Muscle layer of duodenum (tissue), 2 donors: ENCODE data around the gene UBE3B.
"Not testable (repeated sequence)": the region's sequence is repeated elsewhere in the genome, so short reads cannot be mapped to it uniquely, and the experiment has no call there.

Source experiments
- H3K27ac ChIP-seq: one replicate; pipeline ENCODE4 v1.7.0; 2013; ENCODE audit warnings: mild to moderate bottlenecking, low read length
- H3K27me3 ChIP-seq: one replicate; pipeline ENCODE4 v1.7.0; 2013; ENCODE audit warnings: low read depth, mild to moderate bottlenecking, control low read depth, low read length
- H3K36me3 ChIP-seq, 2 donors: one replicate each; pipeline ENCODE4 v1.7.0; 2013; ENCODE audit warnings: low read length in 2 of 2, control low read depth in 1 of 2, mild to moderate bottlenecking in 1 of 2; ENCODE audit not compliant: insufficient read depth in 2 of 2, control insufficient read depth in 1 of 2
- H3K4me1 ChIP-seq, 2 donors: one replicate each; pipeline ENCODE4 v1.7.0; 2013; ENCODE audit warnings: low read length in 2 of 2, mild to moderate bottlenecking in 2 of 2, control low read depth in 1 of 2, moderate library complexity in 1 of 2; ENCODE audit not compliant: insufficient read depth in 2 of 2, control insufficient read depth in 1 of 2
- H3K4me3 ChIP-seq, 2 donors: one replicate each; pipeline ENCODE4 v1.7.0; 2013; ENCODE audit warnings: low read length in 2 of 2, low read depth in 1 of 2, mild to moderate bottlenecking in 1 of 2
- H3K9me3 ChIP-seq, 2 donors: one replicate each; pipeline ENCODE4 v1.7.0; 2013; ENCODE audit warnings: low read length in 2 of 2, control low read depth in 1 of 2, mild to moderate bottlenecking in 1 of 2; ENCODE audit not compliant: control insufficient read depth in 1 of 2
- donor health status: healthy.

Gene UBE3B

GRCh38 chr12:109463756-109464155 lies 13.7 kb upstream of the UBE3B start:
- Histone ChIP-seq H3K4me3 (peak overlapping the region in 1 of 2 donors; percentile 50), H3K9me3 (no peaks in the 10 kb centered on the region), H3K36me3 (peaks cover 27 to 36% of the 10 kb centered on the region in 2 donors), H3K27me3 (no peaks in the 10 kb centered on the region), H3K27ac (peak overlapping the region; percentile 98), H3K4me1 (peaks cover 59 to 87% of the 10 kb centered on the region in 2 donors)

GRCh38 chr12:109464642-109465351 lies 12.6 kb upstream of the UBE3B start:
- Histone ChIP-seq H3K27ac (peak overlapping the region; percentile 98), H3K36me3 (peaks cover 31 to 42% of the 10 kb centered on the region in 2 donors), H3K4me3 (peak overlapping the region in 1 of 2 donors; percentile 5), H3K27me3 (no peaks in the 10 kb centered on the region), H3K9me3 (no peaks in the 10 kb centered on the region), H3K4me1 (peaks cover 56 to 83% of the 10 kb centered on the region in 2 donors)

- no peaks in the 10 kb centered on the region for H3K9me3 ChIP-seq
- peak overlapping the region; percentile 98 for H3K27ac ChIP-seq
- peaks cover 25 to 36% of the 10 kb centered on the region in 2 donors for H3K36me3 ChIP-seq
- no peaks in the 10 kb centered on the region for H3K27me3 ChIP-seq
- H3K4me1 ChIP-seq: peaks cover 44 to 67% of the 10 kb centered on the region in 2 donors
- peak overlapping the region in 1 of 2 donors; percentile 0 for H3K4me3 ChIP-seq
Observed at GRCh38 chr12:109466305-109466704, 11.1 kb upstream of the UBE3B start.

- H3K9me3 ChIP-seq: no peaks in the 10 kb centered on the region
- peak overlapping the region in 1 of 2 donors; percentile 0 for H3K4me3 ChIP-seq
- peak overlapping the region; percentile 98 for H3K27ac ChIP-seq
- peaks cover 39 to 62% of the 10 kb centered on the region in 2 donors for H3K4me1 ChIP-seq
- peaks cover 25 to 33% of the 10 kb centered on the region in 2 donors for H3K36me3 ChIP-seq
- no peaks in the 10 kb centered on the region for H3K27me3 ChIP-seq
Observed at GRCh38 chr12:109466821-109467220, 10.6 kb upstream of the UBE3B start.

GRCh38 chr12:109467978-109468676 lies 9.3 kb upstream of the UBE3B start:
- H3K36me3 ChIP-seq: peaks cover 24 to 25% of the 10 kb centered on the region in 2 donors
- H3K4me1 ChIP-seq: peaks cover 28 to 50% of the 10 kb centered on the region in 2 donors

GRCh38 chr12:109469517-109469916 lies 7.9 kb upstream of the UBE3B start:
- no peak overlapping the region for H3K4me3 ChIP-seq
- H3K9me3 ChIP-seq: no peaks in the 10 kb centered on the region
- H3K4me1 ChIP-seq: peaks cover 15 to 42% of the 10 kb centered on the region in 2 donors
- H3K27me3 ChIP-seq: no peaks in the 10 kb centered on the region
- no peak overlapping the region for H3K27ac ChIP-seq
- peaks cover 17 to 25% of the 10 kb centered on the region in 2 donors for H3K36me3 ChIP-seq

More at GRCh38 chr12:109467978-109468676, 9.3 kb upstream of the UBE3B start:
- Histone ChIP-seq H3K9me3 (no peaks in the 10 kb centered on the region), H3K27me3 (no peaks in the 10 kb centered on the region), H3K27ac (peak overlapping the region; percentile 48), H3K4me3 (no peak overlapping the region)

GRCh38 chr12:109473006-109473405 lies 4.4 kb upstream of the UBE3B start:
- Histone ChIP-seq H3K4me3 (no peak overlapping the region), H3K27ac (peak overlapping the region; percentile 12), H3K36me3 (peaks cover 12 to 15% of the 10 kb centered on the region in 2 donors), H3K9me3 (no peaks in the 10 kb centered on the region), H3K4me1 (peaks cover 0 to 28% of the 10 kb centered on the region in 2 donors), H3K27me3 (no peaks in the 10 kb centered on the region)

- H3K4me1 ChIP-seq: peaks cover 1 to 32% of the 10 kb centered on the region in 2 donors
- not testable (repeated sequence) for H3K27me3 ChIP-seq, H3K4me3 ChIP-seq, H3K9me3 ChIP-seq
- peaks cover 8 to 11% of the 10 kb centered on the region in 2 donors for H3K36me3 ChIP-seq
- H3K27ac ChIP-seq: peak overlapping the region; percentile 12
Observed at GRCh38 chr12:109473526-109474270, 3.7 kb upstream of the UBE3B start.

GRCh38 chr12:109475121-109475520 lies 2.3 kb upstream of the UBE3B start:
- Histone ChIP-seq H3K9me3 (no peaks in the 10 kb centered on the region), H3K27ac (peak overlapping the region; percentile 98), H3K36me3 (peaks cover 0 to 3% of the 10 kb centered on the region in 2 donors), H3K4me3 (peak overlapping the region in 1 of 2 donors; percentile 99), H3K27me3 (no peaks in the 10 kb centered on the region), H3K4me1 (peaks cover 5 to 46% of the 10 kb centered on the region in 2 donors)

- H3K36me3 ChIP-seq: peaks cover 0 to 9% of the 10 kb centered on the region in 2 donors
- H3K4me1 ChIP-seq: peaks cover 5 to 46% of the 10 kb centered on the region in 2 donors
- H3K9me3 ChIP-seq: no peaks in the 10 kb centered on the region
- H3K4me3 ChIP-seq: peak overlapping the region; percentile 98 to 99
- no peaks in the 10 kb centered on the region for H3K27me3 ChIP-seq
- peak overlapping the region; percentile 98 for H3K27ac ChIP-seq
Observed at GRCh38 chr12:109475993-109476806, 1.2 kb upstream of the UBE3B start.
